HepG2 (cell line): ENCODE results near the gene NGDN. TPM values are rescaled to one million over a fixed set of nuclear protein-coding genes. Genes with fewer than 3 reads are reported as not detected.

Experiments used
- ATAC-seq: fragments of 200-7000 bp; cut with Tn5 transposase; 3 replicates; pipeline ENCODE4 v1.9.1; 2020; ENCODE audit warnings: mild to moderate bottlenecking, moderate library complexity
- BruUV-seq: library from RNA; stranded (reverse); fragments of 400-500 nt; replicated peaks from 2 replicates; lab custom pipeline; 2021; lab: Mats Ljungman, UMichigan
- CTCF ChIA-PET: fragments of 300-600 bp; formaldehyde crosslinking; extraction: SDS; loops from one replicate; lab custom pipeline; 2021; ENCODE audit warnings: low total read pairs, inconsistent platforms, low intra/inter-chr PET ratio; lab: Yijun Ruan, JAX
- POLR2A ChIA-PET: fragments of 350-600 bp; sonication (Branson Sonifier 250); formaldehyde crosslinking; loops from one replicate; lab custom pipeline; 2020; ENCODE audit warnings: antibody characterized with exemption, inconsistent platforms; lab: Yijun Ruan, JAX
- DNase-seq: peaks from one replicate; pipeline ENCODE4 v3.0.0-alpha.2; 2015; ENCODE audit warnings: low spot score
- FAIRE-seq: peaks from 3 replicates; lab custom pipeline; 2011; peaks lifted over from hg19 to GRCh38; lab: Jason Lieb, UNC
- H2AFZ ChIP-seq: one replicate; pipeline ENCODE4 v1.6.1; 2011; ENCODE audit warnings: low read length, inconsistent platforms
- H3K27ac ChIP-seq: fragments of 300-600 bp; 3 replicates; pipeline ENCODE4 v1.8.0; 2011; ENCODE audit warnings: mixed run types, mild to moderate bottlenecking, mixed read lengths, low read length, inconsistent platforms; ENCODE audit not compliant: insufficient read depth; ENCODE audit errors: extremely low read length
- H3K27me3 ChIP-seq, 2 experiments: fragments of 200-600 bp in 1 of 2; 2 replicates in 1 of 2; 3 replicates in 1 of 2; pipeline versions ENCODE4 v1.6.0 to v1.8.0; 2011; ENCODE audit warnings: low read length in 2 of 2, mild to moderate bottlenecking in 2 of 2, moderate library complexity in 2 of 2, inconsistent platforms in 1 of 2; ENCODE audit not compliant: insufficient read depth in 2 of 2, control insufficient read depth in 1 of 2
- H3K36me3 ChIP-seq, 2 experiments: fragments of 200-600 bp in 1 of 2; replicated peaks in 1 of 2; 2 replicates in 1 of 2; 3 replicates in 1 of 2; pipeline versions ENCODE4 v1.5.1 to v1.8.0; 2011; ENCODE audit warnings: low read length in 2 of 2, inconsistent platforms in 1 of 2; ENCODE audit not compliant: insufficient read depth in 2 of 2, control insufficient read depth in 1 of 2
- H3K4me1 ChIP-seq: 2 replicates; pipeline ENCODE4 v1.5.1; 2012; ENCODE audit warnings: low read length, inconsistent platforms; ENCODE audit not compliant: insufficient read depth
- H3K4me2 ChIP-seq: 2 replicates; pipeline ENCODE4 v1.6.0; 2011; ENCODE audit warnings: low read depth, low read length, inconsistent platforms
- H3K4me3 ChIP-seq, 3 experiments: fragments of 200-600 bp in 1 of 3; sonication (generic), shearing (Covaris generic) in 1 of 3; replicated peaks in 1 of 3; 2 replicates each; pipeline ENCODE4 v1.5.1; 2011 to 2016; ENCODE audit warnings: low read length in 3 of 3, inconsistent platforms in 2 of 3, low read depth in 2 of 3, mild to moderate bottlenecking in 2 of 3, control low read depth in 1 of 3, mixed read lengths in 1 of 3; ENCODE audit not compliant: insufficient read depth in 1 of 3
- H3K79me2 ChIP-seq: one replicate; pipeline ENCODE4 v1.6.1; 2011; ENCODE audit warnings: low read length, inconsistent platforms; ENCODE audit not compliant: insufficient read depth
- H3K9ac ChIP-seq: 2 replicates; pipeline ENCODE4 v1.6.0; 2011; ENCODE audit warnings: mild to moderate bottlenecking, low read depth, low read length, inconsistent platforms; ENCODE audit not compliant: insufficient read depth
- H3K9me3 ChIP-seq: 2 replicates; pipeline ENCODE4 v1.5.1; 2012; ENCODE audit warnings: mild to moderate bottlenecking, low read length
- H4K20me1 ChIP-seq: 2 replicates; pipeline ENCODE4 v1.6.0; 2011; ENCODE audit warnings: inconsistent platforms, mild to moderate bottlenecking, low read length, moderate library complexity; ENCODE audit not compliant: insufficient read depth
- CHCHD3 ChIP-seq: sonication (generic); formaldehyde crosslinking; IDR thresholded peaks from 2 replicates; pipeline ENCODE4 v1.8.0; 2022; ENCODE audit warnings: mild to moderate bottlenecking, missing genetic modification reagents, moderate library complexity
- KDM3A ChIP-seq: IDR thresholded peaks from 2 replicates; pipeline ENCODE4 v1.6.1; 2018; ENCODE audit warnings: low read depth, missing compliant biosample characterization
- KLF13 ChIP-seq: sonication (generic); formaldehyde crosslinking; IDR thresholded peaks from 2 replicates; pipeline ENCODE4 v1.4.0; 2020; ENCODE audit warnings: mild to moderate bottlenecking, missing genetic modification reagents
- NFRKB ChIP-seq: fragments of 450-650 bp; IDR thresholded peaks from 2 replicates; pipeline ENCODE4 v1.6.1; 2017
- ZNF552 ChIP-seq: sonication (generic); formaldehyde crosslinking; IDR thresholded peaks from 2 replicates; pipeline ENCODE4 v1.9.0; 2022; ENCODE audit warnings: missing genetic modification reagents, mild to moderate bottlenecking, borderline replicate concordance
- WGBS: methylation state at CpG from one replicate; pipeline ENCODE4 v1.1.6; 2017; ENCODE audit warnings: low lambda C conversion rate; 5-methylcytosine and 5-hydroxymethylcytosine counted together
- in situ Hi-C: cut with HindIII; loops from 2 replicates; pipeline ENCODE4 v1.10.0; 2017; ENCODE audit warnings: low pct_unique_long_range_greater_than_20kb; ENCODE audit not compliant: extremely low pct_ligation_motif_present
- intact Hi-C: fragments of 100-400 bp; cut with micrococcal nuclease; formaldehyde crosslinking; loops from one replicate; pipeline ENCODE4 v1.10.0; 2022; ENCODE audit not compliant: unreplicated experiment
- polyA plus RNA-seq, 8 experiments: library from polyadenylated mRNA; depleted of rRNA in 3 of 8; stranded (reverse) in 7 of 8; unstranded in 1 of 8; fragments of >200 nt; fragmentation: Illumina TruSeq in 4 of 8; extraction: Trizol in 4 of 8; gene quantifications; 2 replicates each; pipeline versions ENCODE4 v1.2.1 to v1.2.3, GENCODE V29; 2011 to 2016; ENCODE audit warnings: low read depth in 4 of 8, missing spikeins in 1 of 8, mixed read lengths in 1 of 8; ENCODE audit not compliant: insufficient read depth in 1 of 8
- total RNA-seq, 5 experiments: library from RNA; depleted of rRNA; stranded (reverse); fragments of >200 nt; fragmentation: Illumina TruSeq; extraction: Trizol; gene quantifications; 2 replicates each; pipeline ENCODE4 v1.2.3, GENCODE V29; 2016; ENCODE audit warnings: low read depth in 1 of 5
- TF ChIP-seq, protein P1 (sequence below): sonication (generic); formaldehyde crosslinking; IDR thresholded peaks from 2 replicates; pipeline ENCODE4 v1.5.0; 2020; ENCODE audit warnings: missing genetic modification reagents, mild to moderate bottlenecking, borderline replicate concordance
- TF ChIP-seq, protein P2 (sequence below): IDR thresholded peaks from 2 replicates; pipeline ENCODE4 v1.6.1; 2016; ENCODE audit warnings: missing compliant biosample characterization, missing genetic modification reagents, borderline replicate concordance

The NGDN gene
- total and polyA plus RNA-seq, 2 of the 13 experiments (the other 11 are each of a cell fraction or from before 2014, with no cell fraction given) = 154 to 216 TPM

DNA sequence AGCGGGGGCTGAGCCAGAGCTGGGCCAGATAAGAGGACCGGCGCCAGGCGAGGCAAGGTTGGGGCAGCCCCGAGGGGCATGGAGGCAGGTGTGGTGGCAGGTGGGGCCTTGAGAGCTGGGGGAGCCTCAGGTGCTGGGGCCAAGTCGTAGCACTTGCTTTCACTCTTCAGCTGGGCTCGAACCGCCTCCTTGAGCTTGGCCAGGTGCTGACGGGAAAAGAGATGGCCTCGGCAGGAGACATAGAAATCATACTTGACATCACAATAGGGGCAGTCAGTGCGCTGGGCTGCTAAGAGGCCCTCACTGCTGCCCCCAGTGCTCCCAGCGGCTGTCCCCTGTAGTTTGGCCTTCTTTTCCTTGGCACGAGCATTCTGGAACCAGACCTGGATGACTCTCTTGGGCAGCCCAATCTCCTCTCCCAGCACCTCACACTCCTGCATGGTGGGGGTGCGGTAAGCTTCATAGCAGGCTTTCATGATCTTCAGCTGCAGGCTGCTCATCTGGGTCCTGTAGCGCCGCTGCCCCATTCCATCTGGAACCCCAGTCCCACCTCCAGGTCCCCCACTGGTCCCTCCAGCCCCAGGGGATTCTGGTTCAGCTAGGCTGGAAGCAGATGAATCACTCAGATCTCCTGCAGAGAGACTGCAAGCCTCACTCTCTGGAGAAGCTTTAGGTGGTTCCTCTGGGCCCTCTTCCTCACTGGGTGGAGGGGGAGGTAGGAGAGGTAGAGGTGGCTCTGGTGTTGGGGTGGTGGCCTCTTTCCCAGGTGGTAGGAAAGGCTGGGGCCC lies 53.9 kb downstream of the NGDN start:
- ATAC-seq (peak; percentile 7; the same call in 2 of the 3 replicates), FAIRE-seq (no peak), DNase-seq (no peak)
- TF ChIP-seq ZNF552 (CRISPR knock-in tag) (no peak), CHCHD3 (no peak), NFRKB (0 out of 2 replicates have a peak, but pooled peaks have one; percentile 0), KDM3A (CRISPR knock-in tag) (no peak), KLF13 (0 out of 2 replicates have a peak, but pooled peaks have one; percentile 39)
- TF ChIP-seq, protein P1, sequence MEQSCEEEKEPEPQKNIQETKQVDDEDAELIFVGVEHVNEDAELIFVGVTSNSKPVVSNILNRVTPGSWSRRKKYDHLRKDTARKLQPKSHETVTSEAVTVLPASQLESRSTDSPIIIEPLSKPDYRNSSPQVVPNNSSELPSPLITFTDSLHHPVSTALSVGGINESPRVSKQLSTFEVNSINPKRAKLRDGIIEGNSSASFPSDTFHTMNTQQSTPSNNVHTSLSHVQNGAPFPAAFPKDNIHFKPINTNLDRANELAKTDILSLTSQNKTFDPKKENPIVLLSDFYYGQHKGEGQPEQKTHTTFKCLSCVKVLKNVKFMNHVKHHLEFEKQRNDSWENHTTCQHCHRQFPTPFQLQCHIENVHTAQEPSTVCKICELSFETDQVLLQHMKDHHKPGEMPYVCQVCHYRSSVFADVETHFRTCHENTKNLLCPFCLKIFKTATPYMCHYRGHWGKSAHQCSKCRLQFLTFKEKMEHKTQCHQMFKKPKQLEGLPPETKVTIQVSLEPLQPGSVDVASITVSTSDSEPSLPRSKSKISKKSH (CRISPR knock-in tag) = peak; percentile 6; the same call in 1 of the 2 replicates
- TF ChIP-seq, protein P2, sequence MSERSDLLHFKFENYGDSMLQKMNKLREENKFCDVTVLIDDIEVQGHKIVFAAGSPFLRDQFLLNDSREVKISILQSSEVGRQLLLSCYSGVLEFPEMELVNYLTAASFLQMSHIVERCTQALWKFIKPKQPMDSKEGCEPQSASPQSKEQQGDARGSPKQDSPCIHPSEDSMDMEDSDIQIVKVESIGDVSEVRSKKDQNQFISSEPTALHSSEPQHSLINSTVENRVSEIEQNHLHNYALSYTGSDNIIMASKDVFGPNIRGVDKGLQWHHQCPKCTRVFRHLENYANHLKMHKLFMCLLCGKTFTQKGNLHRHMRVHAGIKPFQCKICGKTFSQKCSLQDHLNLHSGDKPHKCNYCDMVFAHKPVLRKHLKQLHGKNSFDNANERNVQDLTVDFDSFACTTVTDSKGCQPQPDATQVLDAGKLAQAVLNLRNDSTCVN (CRISPR knock-in tag) = no peak
- H3K4me3 ChIP-seq = no peak overlapping the region
- in situ Hi-C loops = no loop called here
- 91% methylated on average over 16 of the region's 16 CpGs for WGBS
- no TSS peak for BruUV-seq
- no peak overlapping the region for H3K9ac ChIP-seq
- H3K36me3 ChIP-seq = peaks cover 2 to 6% of the 10 kb centered on the region in 2 experiments; a peak in 3 of 5 replicates
- POLR2A ChIA-PET = no interaction called here
- no peak overlapping the region for H2AFZ ChIP-seq
- no peak overlapping the region for H3K27ac ChIP-seq
- no peaks in the 10 kb centered on the region for H3K27me3 ChIP-seq
- H3K9me3 ChIP-seq = no peaks in the 10 kb centered on the region
- no peaks in the 10 kb centered on the region for H3K79me2 ChIP-seq
- no peak overlapping the region for H3K4me2 ChIP-seq
- intact Hi-C loops = no loop called here
- CTCF ChIA-PET = no interaction called here
- H3K4me1 ChIP-seq = no peaks in the 10 kb centered on the region
- H4K20me1 ChIP-seq = no peaks in the 10 kb centered on the region
